Bladder microvascular endothelial cell (primary cell): ENCODE results near the gene LRRC52. TPM values are rescaled to one million over a fixed set of nuclear protein-coding genes. Genes with fewer than 3 reads are reported as not detected.

Experiments
- total RNA-seq: library from RNA; depleted of rRNA; stranded (reverse); fragments of >200 nt; gene quantifications from 2 replicates; pipeline ENCODE4 v1.2.3, GENCODE V29; 2014

Gene LRRC52
- total RNA-seq: not detected in 2 replicates

GRCh38 chr1:165543532-165544438, at the start of gene LRRC52:
LRRC52 (plus strand) TSS chr1:165544000; CDS start chr1:165544297, 297 bp downstream.

Other genes with a start within 250 kb of the LRRC52 start
- gene LMX1A, start 187.3 kb upstream of the LRRC52 start, total RNA-seq: 0.13 TPM in 1 of 2 replicates, not detected in the other
- not detected in 2 replicates for gene RXRG, start 98.9 kb upstream of the LRRC52 start, total RNA-seq
- 155 and 168 TPM in 2 replicates for gene MGST3, start 87.2 kb downstream of the LRRC52 start, total RNA-seq
- 71.4 and 80.2 TPM in 2 replicates for gene ALDH9A1, start 154.6 kb downstream of the LRRC52 start, total RNA-seq
- 37.1 and 55.6 TPM in 2 replicates for gene TMCO1, start 224.9 kb downstream of the LRRC52 start, total RNA-seq